NCI-H2227 (cell line): Measurements from ENCODE around the gene PPP1R18.
A peak's percentile ranks its signal among the peaks of the same experiment; 100 is the strongest.

Experiments
- DNase-seq: peaks from one replicate; lab custom pipeline; 2025; ENCODE audit not compliant: unreplicated experiment; lab: John Stamatoyannopoulos, UW

Gene PPP1R18

GRCh38 chr6:30689022-30689865, 2.8 kb upstream of the PPP1R18 start:
- DNase-seq: no peak

- no peak for DNase-seq
Observed at GRCh38 chr6:30688569-30688968, 2.1 kb upstream of the PPP1R18 start.

- peak; percentile 56 for DNase-seq
Observed at GRCh38 chr6:30687659-30688431, 1.4 kb upstream of the PPP1R18 start.

- peak; percentile 88 for DNase-seq
Observed at GRCh38 chr6:30686908-30687658, 638 bp upstream of the PPP1R18 start.

- no peak for DNase-seq
Observed at GRCh38 chr6:30685157-30686008, 1.1 kb downstream of the PPP1R18 start.

- DNase-seq: no peak
Observed at GRCh38 chr6:30684386-30685156, 1.9 kb downstream of the PPP1R18 start.

- no peak for DNase-seq
Observed at GRCh38 chr6:30683980-30684338, 2.5 kb downstream of the PPP1R18 start.

GRCh38 chr6:30683183-30683979, 3.1 kb downstream of the PPP1R18 start:
- DNase-seq: no peak

GRCh38 chr6:30682143-30683117, 4.0 kb downstream of the PPP1R18 start:
- no peak for DNase-seq

GRCh38 chr6:30681766-30682142, 4.7 kb downstream of the PPP1R18 start:
- no peak for DNase-seq

- no peak for DNase-seq
Observed at GRCh38 chr6:30679765-30680535, 6.5 kb downstream of the PPP1R18 start.

- DNase-seq: peak; percentile 76
Observed at GRCh38 chr6:30678964-30679726, 7.3 kb downstream of the PPP1R18 start.

- DNase-seq: no peak
Observed at GRCh38 chr6:30676660-30677285, 9.7 kb downstream of the PPP1R18 start.

- DNase-seq: peak; percentile 98
Observed at GRCh38 chr6:30672445-30673253, 13.8 kb downstream of the PPP1R18 start, which contains the start of gene DHX16. Gene DHX16, minus strand, starts transcription at chr6:30673006. Its CDS starts 165 bp downstream, at chr6:30672841.
